Activated naive CD4-positive, alpha-beta T cell treated with anti-CD3 and anti-CD28 coated beads, Interleukin-2, amount 50 U/mL, for 24 hours (primary cell): ENCODE results near the gene GLYR1.
"Not testable (repeated sequence)": the region's sequence is repeated elsewhere in the genome, so short reads cannot be mapped to it uniquely, and the experiment has no call there.

Source experiments
- H3K27ac Mint-ChIP-seq: one replicate; pipeline ENCODE4 v1.8.0; 2021; ENCODE audit warnings: mild to moderate bottlenecking, mixed read lengths
- H3K27me3 Mint-ChIP-seq: one replicate; pipeline ENCODE4 v1.8.0; 2021; ENCODE audit warnings: mixed read lengths
- H3K36me3 Mint-ChIP-seq: one replicate; pipeline ENCODE4 v1.8.0; 2021; ENCODE audit warnings: mixed read lengths
- H3K4me1 Mint-ChIP-seq: one replicate; pipeline ENCODE4 v1.8.0; 2021; ENCODE audit warnings: mixed read lengths
- H3K4me3 Mint-ChIP-seq: one replicate; pipeline ENCODE4 v1.8.0; 2021; ENCODE audit warnings: mild to moderate bottlenecking, mixed read lengths
- H3K9me3 Mint-ChIP-seq: one replicate; pipeline ENCODE4 v1.8.0; 2021; ENCODE audit warnings: mixed read lengths

GLYR1 gene

DNA sequence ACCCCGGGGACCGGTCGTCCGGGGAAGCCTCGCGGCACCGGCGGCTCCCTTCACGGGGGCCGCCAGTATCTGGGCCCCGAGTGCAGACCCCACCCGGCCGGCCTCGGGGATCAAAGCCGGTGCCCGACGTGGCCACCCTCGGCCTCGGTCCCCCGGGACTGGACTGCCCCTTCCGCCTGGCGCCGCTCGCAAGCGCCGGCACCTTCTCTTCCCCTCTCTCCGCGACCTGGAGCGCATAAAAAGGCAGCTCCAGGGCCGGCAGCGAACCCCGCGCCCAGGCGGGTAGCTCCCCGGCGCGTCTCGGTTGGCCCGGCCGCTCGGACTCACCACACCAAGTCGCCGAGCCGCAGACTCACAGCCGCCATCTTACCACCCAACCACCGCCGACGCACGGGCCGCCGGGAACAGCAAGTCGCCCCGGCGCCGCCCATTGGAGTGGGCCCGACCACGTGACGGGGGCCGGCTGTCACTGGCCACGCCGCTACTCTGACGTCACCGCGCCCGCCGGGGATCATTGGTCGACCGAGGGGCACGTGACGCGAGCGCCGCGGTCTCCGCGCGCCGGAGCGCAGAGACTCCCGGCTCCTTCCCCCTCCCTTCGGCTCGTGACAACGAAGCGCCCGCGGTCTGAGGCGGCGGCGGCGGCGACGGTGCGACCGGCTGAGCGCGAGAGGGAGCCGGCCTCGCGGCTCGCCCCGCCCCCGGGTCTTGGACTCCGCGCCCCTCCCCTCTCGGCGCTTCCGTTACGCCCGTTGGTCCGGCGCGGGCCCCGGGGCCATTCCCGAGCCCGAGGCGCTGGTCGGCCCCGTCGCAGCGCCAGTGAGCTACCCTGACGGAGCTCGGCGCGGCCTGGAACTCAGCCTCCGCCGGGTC is at the start of gene GLYR1, which contains the start of gene UBN1:
GLYR1 (minus strand) TSS at position 388 of the 873 bp plus-strand sequence; CDS start at position 365, 23 bp downstream.
UBN1 (plus strand) TSS at position 581 of the 873 bp plus-strand sequence. CDS start 5,437 bp downstream, outside the sequence.
- peaks cover 57% of the 10 kb centered on the region for H3K4me1 Mint-ChIP-seq
- H3K4me3 Mint-ChIP-seq: peak within 1 kb of the TSS; percentile 95

DNA sequence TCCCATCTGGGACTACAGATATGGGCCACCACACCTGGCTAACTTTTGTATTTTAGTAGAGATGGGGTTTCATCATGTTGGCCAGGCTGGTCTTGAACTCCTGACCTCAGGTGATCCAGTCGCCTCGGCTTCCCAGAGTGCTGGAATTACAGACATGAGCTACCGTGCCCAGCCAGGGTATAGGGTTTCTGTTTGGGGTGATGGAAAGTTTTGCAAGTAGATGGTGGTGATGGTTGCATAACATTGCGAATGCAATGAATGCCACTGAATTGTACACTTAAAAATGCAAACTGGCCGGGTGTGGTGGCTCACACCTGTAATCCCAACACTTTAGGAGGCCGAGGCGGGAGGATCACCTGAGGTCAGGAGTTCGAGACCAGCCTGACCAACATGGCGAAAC is 49.7 kb upstream of the GLYR1 start:
- not testable (repeated sequence) for H3K27ac Mint-ChIP-seq, H3K4me3 Mint-ChIP-seq, H3K36me3 Mint-ChIP-seq, H3K4me1 Mint-ChIP-seq, H3K9me3 Mint-ChIP-seq, H3K27me3 Mint-ChIP-seq

More for the DNA sequence above, at the start of gene GLYR1, which contains the start of gene UBN1:
- Mint-ChIP-seq H3K27me3 (no peaks in the 10 kb centered on the region), H3K36me3 (peaks cover 9% of the 10 kb centered on the region), H3K9me3 (no peaks in the 10 kb centered on the region), H3K27ac (peak within 1 kb of the TSS; percentile 94)

DNA sequence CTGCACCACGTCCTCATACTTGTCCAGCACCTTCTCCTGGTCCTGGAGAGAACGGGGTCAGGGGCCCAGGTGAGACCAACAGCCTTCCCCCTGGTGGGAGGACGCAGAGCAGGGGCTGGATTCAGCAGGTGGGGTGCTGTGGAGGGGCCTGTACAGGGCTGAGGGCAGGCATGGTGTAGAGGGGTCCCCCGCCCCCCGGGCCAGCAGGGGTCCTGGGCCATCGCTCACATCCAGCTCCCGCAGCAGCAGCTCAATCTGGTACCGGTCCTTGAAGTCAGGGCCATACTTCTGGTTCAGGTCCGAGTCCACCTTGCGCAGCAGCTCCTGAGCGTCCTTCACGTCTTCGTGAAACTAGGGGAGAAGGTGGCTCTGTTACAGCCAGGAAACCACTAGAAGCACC is 48.3 kb upstream of the GLYR1 start:
- H3K27ac Mint-ChIP-seq: no peak overlapping the region
- no peaks in the 10 kb centered on the region for H3K27me3 Mint-ChIP-seq
- no peaks in the 10 kb centered on the region for H3K36me3 Mint-ChIP-seq
- no peak overlapping the region for H3K4me3 Mint-ChIP-seq
- H3K4me1 Mint-ChIP-seq: no peaks in the 10 kb centered on the region
- H3K9me3 Mint-ChIP-seq: no peaks in the 10 kb centered on the region

DNA sequence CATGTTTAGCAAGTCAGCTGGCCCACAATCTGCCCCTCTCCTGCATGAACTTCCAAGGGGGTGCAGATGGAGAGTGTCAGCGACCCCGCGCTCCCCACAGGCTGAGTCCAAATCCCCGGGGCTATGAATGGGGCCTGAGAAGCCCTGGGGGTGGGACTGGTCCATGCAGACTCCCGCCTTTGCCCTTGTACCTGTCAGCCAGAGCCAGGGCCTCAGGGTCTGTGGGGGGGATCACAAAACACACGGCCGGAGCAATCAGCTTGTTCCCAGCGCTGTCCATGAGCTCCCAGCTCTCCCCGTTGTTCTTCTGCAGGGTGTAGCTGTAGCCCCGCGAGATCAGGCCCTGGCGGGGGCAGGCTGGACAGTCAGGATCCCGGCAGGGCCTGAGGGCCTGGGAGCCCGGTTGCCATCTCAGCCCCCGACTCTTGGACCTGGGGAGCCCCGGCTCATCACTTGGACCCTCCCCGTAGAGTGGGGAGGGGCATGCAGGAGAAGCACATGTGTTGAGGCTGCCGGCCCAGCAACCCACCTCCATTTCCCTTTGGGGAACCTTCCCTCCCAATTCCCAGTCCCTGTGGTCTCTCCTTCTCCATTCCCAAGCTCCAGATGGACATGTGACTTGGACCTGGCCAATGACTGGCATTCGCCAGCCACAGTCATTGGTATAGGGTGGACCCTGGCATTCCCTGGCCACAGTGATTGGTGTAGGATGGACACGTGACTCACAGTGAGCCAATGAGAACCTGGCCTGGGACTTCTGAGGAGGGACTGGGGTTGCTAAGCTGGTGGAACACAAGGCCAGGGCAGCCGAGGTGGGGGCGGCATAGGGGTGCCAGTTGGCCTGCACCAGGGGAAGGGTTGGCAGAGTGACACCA is 47.4 kb upstream of the GLYR1 start:
- H3K4me1 Mint-ChIP-seq: no peaks in the 10 kb centered on the region
- no peak overlapping the region for H3K27ac Mint-ChIP-seq
- no peaks in the 10 kb centered on the region for H3K9me3 Mint-ChIP-seq
- no peaks in the 10 kb centered on the region for H3K27me3 Mint-ChIP-seq
- H3K4me3 Mint-ChIP-seq: no peak overlapping the region
- no peaks in the 10 kb centered on the region for H3K36me3 Mint-ChIP-seq

DNA sequence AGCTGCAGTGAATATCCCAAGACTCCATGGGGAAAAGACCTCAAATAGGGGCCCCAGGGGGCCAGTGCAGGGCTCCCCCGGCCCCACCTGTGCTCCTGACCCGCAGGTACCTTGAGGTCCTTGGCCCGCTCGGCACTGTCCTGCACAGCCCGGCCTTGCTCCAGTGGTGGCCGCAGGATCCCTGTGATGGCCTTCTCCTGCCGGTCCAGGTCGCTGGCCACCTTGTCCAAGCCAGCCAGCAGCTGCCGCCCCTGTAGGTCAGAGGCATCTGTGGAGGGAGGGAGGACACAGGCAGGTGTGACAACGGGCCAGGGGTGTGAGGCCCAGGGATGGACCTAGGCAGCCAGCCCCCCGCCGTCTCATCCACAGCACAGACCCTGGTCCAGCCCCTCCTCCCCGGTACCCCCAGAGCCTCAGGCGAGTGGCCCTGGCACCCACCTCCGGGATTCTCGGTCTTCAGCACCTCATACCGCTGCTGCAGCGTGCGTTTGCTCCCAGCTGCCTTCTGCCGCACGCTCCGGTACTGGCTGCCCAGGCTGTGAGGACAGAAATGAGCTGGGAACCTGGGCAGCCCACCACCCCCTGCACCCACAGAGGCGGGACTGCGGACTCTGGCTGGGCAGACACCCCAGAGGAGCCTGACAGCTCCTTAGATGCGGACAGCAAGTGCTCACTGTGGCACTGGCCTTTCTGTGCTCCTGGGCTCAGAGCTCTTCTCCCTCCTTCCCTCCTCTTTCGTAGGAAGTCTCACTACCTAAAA is 46.2 kb upstream of the GLYR1 start:
- Mint-ChIP-seq H3K9me3 (no peaks in the 10 kb centered on the region), H3K4me1 (no peaks in the 10 kb centered on the region), H3K4me3 (no peak overlapping the region), H3K27me3 (no peaks in the 10 kb centered on the region), H3K36me3 (no peaks in the 10 kb centered on the region), H3K27ac (no peak overlapping the region)

DNA sequence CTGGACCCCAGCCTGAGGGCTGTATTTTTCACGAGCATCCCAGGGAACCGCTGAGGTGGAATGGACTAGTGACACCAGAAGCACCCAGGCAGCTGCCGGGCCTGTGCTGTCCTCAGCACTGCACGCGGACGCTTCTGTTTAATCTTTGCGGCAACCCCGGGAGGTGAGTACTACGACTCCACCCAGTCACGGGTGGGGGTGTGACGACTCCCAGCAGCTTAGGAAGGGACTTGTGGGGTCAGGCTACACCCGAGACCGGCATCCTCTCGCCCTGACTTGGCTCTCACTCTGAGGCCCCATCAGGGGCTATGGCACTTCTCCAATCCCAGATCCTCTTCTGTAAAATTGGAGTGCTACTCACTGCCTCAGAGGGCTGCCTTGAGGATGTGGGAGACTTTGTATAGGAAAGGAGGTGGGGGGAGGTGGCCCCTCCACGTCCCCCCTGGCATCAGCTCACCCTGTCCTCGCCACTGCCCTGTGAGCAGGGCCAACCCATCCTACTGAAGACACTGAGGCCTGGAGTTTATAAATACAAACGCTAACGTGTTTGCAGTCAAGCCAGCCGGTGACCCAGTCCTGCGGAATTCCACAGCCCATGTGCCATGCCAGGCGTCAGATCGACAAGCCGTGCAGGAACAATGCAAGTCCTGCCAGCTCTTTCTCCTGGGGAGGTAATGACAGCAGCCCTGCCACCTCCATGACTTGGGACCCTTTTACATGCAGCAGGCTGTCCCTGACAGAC is 45.4 kb upstream of the GLYR1 start:
- Mint-ChIP-seq H3K36me3 (no peaks in the 10 kb centered on the region), H3K9me3 (no peaks in the 10 kb centered on the region), H3K27me3 (no peaks in the 10 kb centered on the region), H3K4me3 (no peak overlapping the region), H3K4me1 (no peaks in the 10 kb centered on the region), H3K27ac (no peak overlapping the region)

DNA sequence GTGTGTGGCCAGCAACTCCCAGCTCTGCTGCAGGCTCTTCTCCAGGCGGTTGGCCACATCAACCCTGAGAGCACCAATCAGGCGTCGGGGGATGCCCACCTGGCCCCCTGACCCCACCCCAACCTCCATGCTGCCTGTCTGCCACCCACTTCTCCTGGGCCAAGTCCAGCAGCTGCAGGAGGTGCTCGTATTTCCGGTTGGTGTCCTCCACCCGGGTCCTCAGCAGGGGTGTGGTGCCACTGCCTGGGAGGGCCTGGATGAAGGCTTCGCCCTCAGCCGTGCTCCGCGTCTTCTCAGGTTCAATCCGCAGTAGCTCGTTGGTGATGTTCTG is 44.8 kb upstream of the GLYR1 start:
- Mint-ChIP-seq H3K27me3 (no peaks in the 10 kb centered on the region), H3K9me3 (no peaks in the 10 kb centered on the region), H3K27ac (no peak overlapping the region), H3K36me3 (no peaks in the 10 kb centered on the region), H3K4me3 (no peak overlapping the region), H3K4me1 (no peaks in the 10 kb centered on the region)

DNA sequence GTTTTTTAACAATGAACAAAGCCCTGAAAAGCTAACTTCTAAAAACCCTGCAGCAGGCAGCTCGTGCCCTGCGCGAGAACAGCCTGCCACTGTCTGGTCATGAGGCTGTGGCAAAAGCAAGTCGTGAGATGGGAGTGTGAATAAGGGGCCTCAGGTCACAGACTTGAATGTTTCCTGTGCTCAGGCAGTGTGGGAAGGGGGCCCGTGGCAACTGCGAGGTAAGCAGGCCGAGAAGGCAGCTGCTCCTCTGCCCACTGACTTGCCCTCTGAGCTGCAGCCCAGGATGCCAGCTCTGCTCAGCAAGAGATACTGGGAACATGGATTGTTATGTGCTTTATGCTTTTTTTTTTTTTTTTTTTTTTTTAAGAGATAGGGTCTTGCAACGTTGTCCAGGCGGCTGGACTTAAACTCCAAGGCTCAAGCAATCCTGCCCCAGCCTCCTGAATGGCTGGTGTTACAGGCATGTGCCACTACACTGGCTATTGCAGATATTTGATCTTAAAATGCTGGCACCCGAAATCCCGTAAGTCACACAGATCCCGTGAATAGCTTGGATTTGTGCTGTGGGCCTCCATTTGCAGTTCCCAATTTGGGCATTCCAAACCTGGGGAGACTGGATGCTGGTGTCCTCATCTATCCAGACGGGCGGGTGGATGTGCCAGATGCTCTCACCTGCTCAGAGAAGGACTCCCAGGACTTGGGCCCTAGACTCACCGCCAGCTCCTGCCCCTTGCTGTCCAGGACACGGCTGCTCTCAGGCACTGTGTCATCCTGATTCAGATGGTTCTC is 44.2 kb upstream of the GLYR1 start:
- Mint-ChIP-seq H3K4me1 (no peaks in the 10 kb centered on the region), H3K27ac (no peak overlapping the region), H3K36me3 (peaks cover under 1% of the 10 kb centered on the region), H3K4me3 (no peak overlapping the region), H3K9me3 (no peaks in the 10 kb centered on the region), H3K27me3 (no peaks in the 10 kb centered on the region)

DNA sequence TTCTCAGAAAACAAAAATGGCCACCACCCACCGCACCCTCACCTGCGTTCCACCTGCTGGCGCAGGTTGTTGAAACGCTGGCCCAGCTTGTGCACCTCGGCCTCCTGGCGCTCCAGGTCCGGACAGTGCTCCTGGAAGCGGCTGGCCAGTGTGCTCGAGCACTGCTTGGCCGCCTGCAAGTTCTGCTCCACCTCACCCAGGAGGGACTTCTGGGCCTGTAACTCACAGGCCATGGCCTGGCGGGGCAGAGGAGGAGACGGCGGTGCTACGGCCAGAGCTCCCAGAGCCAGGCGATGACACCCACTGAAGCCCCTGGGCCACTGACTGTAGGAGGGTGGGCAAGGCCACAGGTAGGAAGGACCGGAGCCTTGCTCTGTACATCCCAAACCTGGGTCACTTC is 43.6 kb upstream of the GLYR1 start:
- H3K4me3 Mint-ChIP-seq: no peak overlapping the region
- no peak overlapping the region for H3K27ac Mint-ChIP-seq
- H3K9me3 Mint-ChIP-seq: no peaks in the 10 kb centered on the region
- H3K36me3 Mint-ChIP-seq: peaks cover 5% of the 10 kb centered on the region
- no peaks in the 10 kb centered on the region for H3K4me1 Mint-ChIP-seq
- H3K27me3 Mint-ChIP-seq: no peaks in the 10 kb centered on the region

DNA sequence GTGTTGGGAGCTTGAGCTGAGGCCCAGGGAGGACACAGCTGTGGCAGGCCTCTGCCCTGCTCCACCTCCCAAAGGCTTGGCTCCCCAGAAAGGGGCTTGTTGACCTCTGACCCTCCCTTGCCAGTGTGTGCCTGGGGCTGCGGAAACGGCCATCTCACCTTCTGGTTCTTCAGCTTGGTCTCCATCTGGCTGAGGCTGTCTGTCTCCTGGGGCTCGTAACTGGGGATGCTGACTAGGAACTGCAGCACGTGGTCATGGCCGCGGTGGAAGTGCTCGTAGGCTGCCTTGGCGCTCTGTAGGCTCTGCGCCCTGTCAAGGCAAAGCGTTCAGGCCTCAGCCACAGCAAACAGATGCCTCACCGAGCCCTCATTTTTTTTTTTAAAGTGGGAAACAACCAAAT is 42.9 kb upstream of the GLYR1 start:
- Mint-ChIP-seq H3K4me1 (no peaks in the 10 kb centered on the region), H3K27me3 (no peaks in the 10 kb centered on the region), H3K4me3 (no peak overlapping the region), H3K27ac (no peak overlapping the region), H3K9me3 (no peaks in the 10 kb centered on the region), H3K36me3 (peaks cover 8% of the 10 kb centered on the region)

DNA sequence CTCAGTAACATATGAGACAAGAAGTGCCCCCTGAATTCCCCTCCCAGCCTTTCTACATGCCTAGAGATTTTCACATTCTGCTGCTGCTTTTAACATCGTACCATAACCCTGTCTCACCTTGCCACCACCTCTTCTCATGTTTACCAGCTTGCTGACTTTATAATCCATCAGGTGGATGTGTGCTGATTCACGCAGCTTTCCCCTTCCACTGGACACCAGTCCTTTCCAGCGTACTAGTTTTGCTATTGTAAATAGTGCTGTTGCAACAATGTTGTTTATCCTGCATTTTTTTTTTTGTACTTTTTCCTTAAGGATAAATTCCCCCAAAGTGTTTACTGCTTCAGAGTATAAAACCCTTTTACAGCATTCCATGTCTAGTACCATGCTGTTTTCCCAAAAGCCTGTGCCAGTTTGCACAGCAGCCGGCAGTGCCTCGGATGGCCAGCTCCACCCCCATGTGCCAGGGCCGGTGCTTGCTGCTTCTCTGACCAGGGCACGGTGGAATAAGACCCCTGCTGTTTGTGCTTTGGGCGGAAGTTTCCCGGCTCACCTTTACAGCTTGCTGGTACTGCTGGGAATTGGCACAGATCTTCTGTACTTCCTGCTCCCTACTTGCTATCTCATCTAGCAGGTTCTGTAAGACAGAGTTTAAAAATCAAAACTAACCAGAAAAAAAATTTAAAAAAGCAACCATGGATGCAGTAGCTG is 41.5 kb upstream of the GLYR1 start:
- Mint-ChIP-seq H3K27ac (no peak overlapping the region), H3K36me3 (peaks cover 17% of the 10 kb centered on the region), H3K4me3 (no peak overlapping the region), H3K4me1 (no peaks in the 10 kb centered on the region), H3K27me3 (no peaks in the 10 kb centered on the region), H3K9me3 (no peaks in the 10 kb centered on the region)

DNA sequence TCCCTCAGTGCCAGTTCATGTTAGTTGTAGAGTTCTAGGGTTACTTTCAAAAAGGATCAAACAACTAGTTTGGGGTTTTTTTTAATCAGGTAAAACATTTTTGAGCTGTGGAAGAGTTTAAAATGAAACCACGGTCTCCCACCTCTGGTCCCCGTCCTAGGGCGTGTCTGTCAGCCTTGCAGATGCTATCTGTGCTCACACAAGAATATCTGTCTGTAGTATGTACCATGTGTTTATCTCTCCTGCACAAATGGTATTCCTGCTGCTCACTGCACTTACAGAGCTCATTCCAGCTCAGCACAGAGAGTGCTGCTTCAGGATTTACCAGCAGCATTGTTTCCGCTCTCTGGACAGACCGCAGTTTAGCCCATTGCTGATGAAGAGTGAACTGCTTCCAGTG is 39.1 kb upstream of the GLYR1 start:
- Mint-ChIP-seq H3K36me3 (peaks cover 20% of the 10 kb centered on the region), H3K27ac (no peak overlapping the region), H3K9me3 (no peaks in the 10 kb centered on the region)

DNA sequence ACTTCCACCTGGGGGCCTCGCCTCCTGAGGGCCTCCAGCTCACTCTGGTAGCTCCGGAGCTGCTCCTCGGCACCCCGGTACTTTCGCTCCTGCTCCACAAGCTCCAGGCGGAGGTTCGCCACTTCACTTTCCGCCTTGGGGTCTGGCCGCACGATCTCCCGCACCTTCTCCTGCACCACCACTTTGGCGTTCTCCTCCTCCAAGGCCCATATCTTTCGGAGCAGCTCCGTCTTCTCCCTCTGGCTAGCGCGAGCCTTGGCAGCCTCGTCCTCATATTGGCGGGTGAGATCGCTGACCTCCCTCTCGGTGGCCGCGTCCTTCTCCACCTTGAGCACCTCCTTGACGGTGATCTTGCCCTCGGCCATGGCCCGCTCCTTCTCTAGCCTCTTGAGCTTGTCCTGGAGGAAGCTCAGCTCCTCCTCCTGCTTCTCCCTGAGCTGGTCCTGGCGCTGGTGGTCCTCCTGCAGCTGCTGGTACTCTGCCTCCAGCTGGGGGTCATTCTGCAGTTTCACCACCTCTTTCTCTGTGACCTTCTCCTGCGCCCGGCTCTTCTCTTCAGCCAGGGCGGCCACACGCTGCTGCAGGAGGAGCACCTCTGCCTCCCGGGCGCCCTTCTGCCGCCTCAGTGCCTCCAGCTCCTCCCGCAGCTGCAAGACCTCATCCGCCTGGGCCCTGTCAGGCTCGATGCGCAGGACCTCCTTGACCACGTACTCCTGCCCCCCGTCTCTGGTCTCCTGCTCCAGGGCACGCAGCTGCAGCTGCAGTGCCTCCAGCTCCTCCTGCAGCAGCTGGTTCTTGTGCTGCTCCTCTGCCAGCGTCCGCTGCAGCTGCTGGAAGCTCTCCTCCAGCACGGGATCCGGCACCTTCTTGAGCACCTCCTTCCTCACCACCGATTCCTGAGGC is 38.1 kb upstream of the GLYR1 start:
- H3K4me1 Mint-ChIP-seq: no peaks in the 10 kb centered on the region
- H3K9me3 Mint-ChIP-seq: no peaks in the 10 kb centered on the region
- H3K27ac Mint-ChIP-seq: no peak overlapping the region
- H3K4me3 Mint-ChIP-seq: no peak overlapping the region
- H3K27me3 Mint-ChIP-seq: no peaks in the 10 kb centered on the region
- peaks cover 20% of the 10 kb centered on the region for H3K36me3 Mint-ChIP-seq

More for the DNA sequence above, 39.1 kb upstream of the GLYR1 start:
- Mint-ChIP-seq H3K27me3 (no peaks in the 10 kb centered on the region), H3K4me1 (no peaks in the 10 kb centered on the region), H3K4me3 (no peak overlapping the region)
